GM12872 (cell line): ENCODE data around the gene HIVEP2.

Experiments used
- TF ChIP-seq, protein P1 (sequence below): IDR thresholded peaks from 3 replicates; pipeline ENCODE4 v1.5.1; 2011; ENCODE audit warnings: low read depth, mild to moderate bottlenecking, low read length, moderate library complexity; ENCODE audit not compliant: insufficient read depth

The HIVEP2 gene

DNA sequence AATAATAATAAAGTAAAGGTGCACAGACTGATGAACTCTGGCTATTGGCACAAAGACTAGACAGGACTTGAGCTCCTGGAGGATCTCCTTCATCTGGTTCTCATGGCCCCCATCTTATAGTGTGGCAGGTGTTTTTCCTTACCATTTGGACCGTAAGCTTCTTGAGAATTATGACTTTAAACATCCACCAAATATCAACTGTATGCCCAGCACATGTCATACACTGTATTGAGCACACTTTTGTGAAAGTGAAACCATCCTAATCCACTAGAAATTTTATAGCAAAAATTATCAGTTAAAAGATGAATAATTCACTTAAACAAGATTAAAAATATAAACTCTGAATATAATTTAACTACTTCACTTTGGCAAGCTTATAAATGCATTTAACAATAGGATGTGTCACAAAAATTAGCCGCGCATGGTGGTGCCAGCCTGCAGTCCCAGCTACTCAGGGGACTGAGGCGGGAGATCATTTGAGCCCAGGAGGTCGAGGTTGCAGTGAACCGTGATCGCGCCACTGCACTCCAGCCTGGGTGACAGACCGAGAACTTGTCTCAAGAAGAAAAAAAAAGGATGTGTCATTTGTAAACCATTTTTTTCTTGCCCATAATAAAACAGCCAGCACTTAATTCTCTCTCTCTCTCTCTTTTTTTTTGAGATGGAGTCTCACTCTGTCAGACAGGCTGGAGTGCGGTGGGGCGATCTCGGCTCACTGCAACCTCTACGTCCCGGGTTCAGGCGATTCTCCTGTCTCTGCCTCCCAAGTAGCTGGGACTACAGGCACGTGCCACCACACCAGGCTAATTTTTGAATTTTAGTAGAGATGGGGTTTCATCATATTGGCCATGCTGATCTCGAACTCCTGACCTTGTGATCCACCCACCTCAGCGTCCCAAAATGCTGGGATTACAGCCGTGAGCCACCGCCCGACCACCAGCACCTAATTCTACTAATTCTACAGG, 9.1 kb downstream of the HIVEP2 start:
- TF ChIP-seq, protein P1, sequence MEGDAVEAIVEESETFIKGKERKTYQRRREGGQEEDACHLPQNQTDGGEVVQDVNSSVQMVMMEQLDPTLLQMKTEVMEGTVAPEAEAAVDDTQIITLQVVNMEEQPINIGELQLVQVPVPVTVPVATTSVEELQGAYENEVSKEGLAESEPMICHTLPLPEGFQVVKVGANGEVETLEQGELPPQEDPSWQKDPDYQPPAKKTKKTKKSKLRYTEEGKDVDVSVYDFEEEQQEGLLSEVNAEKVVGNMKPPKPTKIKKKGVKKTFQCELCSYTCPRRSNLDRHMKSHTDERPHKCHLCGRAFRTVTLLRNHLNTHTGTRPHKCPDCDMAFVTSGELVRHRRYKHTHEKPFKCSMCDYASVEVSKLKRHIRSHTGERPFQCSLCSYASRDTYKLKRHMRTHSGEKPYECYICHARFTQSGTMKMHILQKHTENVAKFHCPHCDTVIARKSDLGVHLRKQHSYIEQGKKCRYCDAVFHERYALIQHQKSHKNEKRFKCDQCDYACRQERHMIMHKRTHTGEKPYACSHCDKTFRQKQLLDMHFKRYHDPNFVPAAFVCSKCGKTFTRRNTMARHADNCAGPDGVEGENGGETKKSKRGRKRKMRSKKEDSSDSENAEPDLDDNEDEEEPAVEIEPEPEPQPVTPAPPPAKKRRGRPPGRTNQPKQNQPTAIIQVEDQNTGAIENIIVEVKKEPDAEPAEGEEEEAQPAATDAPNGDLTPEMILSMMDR: no peak

DNA sequence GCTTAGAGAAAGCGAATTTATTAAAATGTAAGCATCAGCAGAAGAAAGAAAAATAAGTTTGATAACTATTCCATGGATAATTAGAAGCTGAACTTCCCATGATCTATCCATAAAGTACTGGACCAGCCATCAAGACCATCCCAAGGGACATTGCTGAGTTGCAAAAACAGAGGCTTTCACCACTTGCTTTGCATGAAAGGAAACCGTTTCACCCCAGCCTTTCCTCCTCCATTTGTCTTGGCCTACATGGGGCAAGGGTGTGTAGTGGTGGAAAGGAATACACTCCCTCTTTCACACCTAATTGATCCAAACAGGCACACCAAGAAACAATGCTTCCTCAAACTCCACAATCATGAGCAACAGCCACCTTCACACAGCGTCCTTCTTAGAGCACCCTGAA, 10.4 kb downstream of the HIVEP2 start:
- TF ChIP-seq, protein P1: no peak

DNA sequence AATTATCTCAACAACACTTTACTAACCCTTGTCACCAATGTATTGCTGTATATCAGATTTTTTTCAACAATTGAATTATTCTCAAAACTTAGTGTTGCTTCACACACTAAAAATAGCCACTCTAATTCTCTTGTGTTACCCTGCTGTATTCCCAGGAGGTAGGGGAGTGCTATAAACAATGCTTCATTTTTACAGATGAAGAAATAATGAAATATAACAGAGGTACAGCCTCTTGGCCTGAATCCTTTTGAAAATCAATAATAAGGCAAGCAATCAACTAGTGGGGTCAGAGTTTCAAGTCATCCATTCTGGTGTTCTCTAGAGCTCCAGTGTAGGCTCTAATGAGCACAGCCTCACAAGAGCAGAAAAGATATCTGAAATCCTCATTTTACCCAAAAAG, 10.9 kb downstream of the HIVEP2 start:
- TF ChIP-seq, protein P1: no peak

GRCh38 chr6:142933701-142934100, 11.3 kb downstream of the HIVEP2 start:
- TF ChIP-seq, protein P1: no peak

GRCh38 chr6:142932889-142933288, 12.1 kb downstream of the HIVEP2 start:
- TF ChIP-seq, protein P1: no peak

- TF ChIP-seq, protein P1: no peak
These were observed 15.1 kb downstream of the HIVEP2 start for GRCh38 chr6:142929751-142930358.

DNA sequence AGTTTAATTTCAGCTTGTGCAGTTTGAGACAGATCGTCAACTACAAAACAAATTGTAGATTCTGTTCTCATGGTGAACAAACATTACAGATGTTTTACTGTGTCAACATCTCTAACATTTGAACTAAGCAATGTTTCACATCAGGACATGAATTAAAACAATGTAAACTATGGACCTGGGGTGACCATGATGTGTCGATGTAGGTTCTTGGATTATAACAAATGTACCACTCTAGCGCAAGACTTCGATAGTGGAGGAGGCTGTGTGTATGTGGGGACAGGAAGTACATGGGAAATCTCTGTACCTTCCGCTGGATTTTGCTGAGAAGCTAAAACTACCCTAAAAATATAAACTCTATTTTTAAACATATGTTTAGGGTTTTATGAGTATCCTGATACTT, 17.1 kb downstream of the HIVEP2 start:
- TF ChIP-seq, protein P1: no peak
